ENCODE data around the gene APOBEC3G.
"Not testable (repeated sequence)": the region's sequence is repeated elsewhere in the genome, so short reads cannot be mapped to it uniquely, and the experiment has no call there.

The APOBEC3G gene

GRCh38 chr22:39077026-39077840 is at the start of gene APOBEC3G:
Gene APOBEC3G (plus strand): TSS chr22:39077275. CDS start chr22:39077362, 87 bp downstream.
- not testable (repeated sequence) for DNase-seq

GRCh38 chr22:39027717-39028116 is 49.4 kb upstream of the APOBEC3G start:
- no peak for DNase-seq

GRCh38 chr22:39028281-39028680 is 48.8 kb upstream of the APOBEC3G start:
- no peak for DNase-seq

GRCh38 chr22:39029227-39029626 is 47.8 kb upstream of the APOBEC3G start:
- DNase-seq, result no peak

GRCh38 chr22:39030705-39031104 is 46.4 kb upstream of the APOBEC3G start:
- DNase-seq, result no peak

GRCh38 chr22:39031434-39032295 is 45.4 kb upstream of the APOBEC3G start:
- DNase-seq, result not testable (repeated sequence)

- not testable (repeated sequence) for DNase-seq
These were observed 40.0 kb upstream of the APOBEC3G start for GRCh38 chr22:39037071-39037470.

GRCh38 chr22:39039306-39040126 is 37.6 kb upstream of the APOBEC3G start:
- no peak for DNase-seq

- DNase-seq, result not testable (repeated sequence)
These were observed 36.9 kb upstream of the APOBEC3G start for GRCh38 chr22:39040155-39040537.

GRCh38 chr22:39040538-39041296 is 36.4 kb upstream of the APOBEC3G start, which contains the start of gene APOBEC3F:
Gene APOBEC3F (plus strand): TSS chr22:39040864. CDS start chr22:39040961, 97 bp downstream.
- DNase-seq, result not testable (repeated sequence)

GRCh38 chr22:39041908-39042307 is 35.2 kb upstream of the APOBEC3G start:
- no peak for DNase-seq

GRCh38 chr22:39043063-39043462 is 34.0 kb upstream of the APOBEC3G start:
- not testable (repeated sequence) for DNase-seq

GRCh38 chr22:39045136-39045535 is 31.9 kb upstream of the APOBEC3G start:
- DNase-seq, result not testable (repeated sequence)

GRCh38 chr22:39049486-39049885 is 27.6 kb upstream of the APOBEC3G start:
- not testable (repeated sequence) for DNase-seq

- not testable (repeated sequence) for DNase-seq
These were observed 25.1 kb upstream of the APOBEC3G start for GRCh38 chr22:39051844-39052495.

GRCh38 chr22:39055658-39056057 is 21.4 kb upstream of the APOBEC3G start:
- DNase-seq, result no peak

- DNase-seq, result not testable (repeated sequence)
These were observed 15.8 kb upstream of the APOBEC3G start for GRCh38 chr22:39061290-39061689.

GRCh38 chr22:39061951-39062350 is 15.1 kb upstream of the APOBEC3G start:
- not testable (repeated sequence) for DNase-seq

- not testable (repeated sequence) for DNase-seq
These were observed 13.2 kb upstream of the APOBEC3G start for GRCh38 chr22:39063904-39064303.

- DNase-seq, result not testable (repeated sequence)
These were observed 10.4 kb upstream of the APOBEC3G start for GRCh38 chr22:39066442-39067276.

Measured in NCI-H1105 (cell line).